Right hindlimb (tissue), 1 donor: Measurements from ENCODE around the gene PHKB.

ENCODE experiments used
- DNase-seq: peaks from one replicate; pipeline ENCODE4 v3.0.0-alpha.2; 2018

Gene PHKB

GRCh38 chr16:47697826-47698225 is 236.7 kb downstream of the PHKB start:
- no peak for DNase-seq

DNA sequence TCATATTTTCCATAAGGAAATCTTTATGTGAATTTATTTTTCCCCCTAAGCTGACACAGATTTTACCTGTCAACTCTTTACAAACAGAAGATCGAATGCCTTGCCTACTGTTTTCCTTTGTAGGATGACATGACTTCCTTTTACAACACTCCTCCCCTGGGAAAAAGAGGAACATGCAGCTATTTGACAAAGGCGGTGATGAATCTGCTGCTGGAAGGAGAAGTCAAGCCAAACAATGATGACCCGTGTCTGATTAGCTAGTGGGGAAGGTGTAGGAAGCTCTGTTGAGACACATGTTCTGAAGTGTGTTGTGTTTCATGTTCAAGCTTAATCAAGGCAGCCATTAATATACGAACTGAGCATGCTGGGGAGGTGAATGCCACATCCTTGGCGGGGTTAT is 238.0 kb downstream of the PHKB start:
- no peak for DNase-seq

GRCh38 chr16:47700857-47701587 is 239.9 kb downstream of the PHKB start:
- no peak for DNase-seq

GRCh38 chr16:47705266-47705665 is 244.1 kb downstream of the PHKB start:
- no peak for DNase-seq

- no peak for DNase-seq
These were observed 250.7 kb downstream of the PHKB start for GRCh38 chr16:47711809-47712208.

- no peak for DNase-seq
These were observed 251.4 kb downstream of the PHKB start for GRCh38 chr16:47712276-47713224.

GRCh38 chr16:47713225-47713595 is 252.1 kb downstream of the PHKB start:
- DNase-seq = no peak

DNA sequence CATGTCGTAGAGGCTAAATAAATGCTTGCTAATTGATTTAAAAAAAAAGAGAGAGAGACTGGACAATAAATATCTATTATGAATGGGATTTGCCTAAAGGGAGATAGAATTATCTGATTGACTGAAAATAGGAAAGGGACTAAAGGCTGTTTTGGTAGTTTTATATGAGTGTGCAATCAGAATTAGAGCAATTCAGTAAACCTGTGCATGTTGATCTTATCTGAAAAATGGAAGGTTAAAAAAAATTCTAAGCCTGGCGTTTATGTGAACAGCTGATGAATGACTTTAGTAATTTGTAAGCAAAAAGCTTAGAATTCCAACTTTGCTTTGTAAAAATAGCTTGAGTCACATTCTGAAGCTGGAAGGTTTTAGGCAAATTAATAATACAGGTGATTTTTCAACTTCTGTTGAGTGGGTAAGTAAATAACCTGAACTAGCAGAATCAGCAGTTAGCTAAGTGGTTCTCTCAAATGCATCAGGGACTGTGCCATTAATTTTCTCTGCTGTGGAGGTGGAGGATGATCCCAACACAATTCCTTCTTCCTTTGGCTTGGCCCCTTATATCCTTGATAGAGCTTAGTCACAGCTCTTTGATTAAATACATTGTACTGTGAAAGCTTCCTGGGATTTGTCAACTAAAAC is 254.4 kb downstream of the PHKB start:
- DNase-seq = no peak

DNA sequence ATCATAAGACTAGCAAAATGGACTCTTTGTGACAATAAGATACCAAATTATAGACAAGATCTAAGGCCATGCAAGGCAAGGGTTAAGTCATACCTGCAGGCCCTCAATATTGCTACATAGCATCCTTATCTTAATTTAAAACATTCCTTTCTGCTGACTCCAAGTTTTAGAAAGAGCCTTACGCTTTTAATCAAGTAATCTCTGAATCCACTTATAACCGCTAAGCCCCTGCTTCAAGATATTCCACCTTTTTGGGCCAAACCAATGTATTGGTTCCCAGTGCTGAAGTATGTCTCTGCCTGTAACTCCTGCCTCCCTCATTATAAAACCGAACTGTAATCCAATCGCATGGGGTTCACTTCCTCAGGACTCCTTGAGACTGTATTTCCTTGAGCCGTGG is 255.4 kb downstream of the PHKB start:
- no peak for DNase-seq

GRCh38 chr16:47719713-47720112 is 258.6 kb downstream of the PHKB start:
- no peak for DNase-seq

- DNase-seq = no peak
These were observed 260.0 kb downstream of the PHKB start for GRCh38 chr16:47721006-47721637.

DNA sequence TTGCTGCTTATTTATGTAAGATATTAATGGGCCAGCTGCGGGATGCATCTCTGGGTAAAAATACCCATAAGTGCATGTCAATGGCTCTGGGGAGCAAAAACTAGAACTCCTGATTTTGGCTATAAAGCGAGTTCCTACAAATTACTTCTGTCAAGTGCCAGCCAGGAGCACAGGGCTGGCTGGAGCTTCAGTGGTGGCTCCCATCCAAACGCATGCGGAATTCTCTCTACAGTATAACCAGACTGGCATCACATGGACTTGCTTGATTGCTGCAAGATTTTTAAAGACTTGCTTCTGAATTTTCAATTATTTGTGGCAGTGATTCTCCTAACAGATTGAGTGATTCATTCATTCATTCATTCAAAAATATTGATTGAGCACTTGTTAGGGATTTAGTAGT is 260.9 kb downstream of the PHKB start:
- DNase-seq = no peak

GRCh38 chr16:47724115-47724785 is 263.1 kb downstream of the PHKB start:
- no peak for DNase-seq

DNA sequence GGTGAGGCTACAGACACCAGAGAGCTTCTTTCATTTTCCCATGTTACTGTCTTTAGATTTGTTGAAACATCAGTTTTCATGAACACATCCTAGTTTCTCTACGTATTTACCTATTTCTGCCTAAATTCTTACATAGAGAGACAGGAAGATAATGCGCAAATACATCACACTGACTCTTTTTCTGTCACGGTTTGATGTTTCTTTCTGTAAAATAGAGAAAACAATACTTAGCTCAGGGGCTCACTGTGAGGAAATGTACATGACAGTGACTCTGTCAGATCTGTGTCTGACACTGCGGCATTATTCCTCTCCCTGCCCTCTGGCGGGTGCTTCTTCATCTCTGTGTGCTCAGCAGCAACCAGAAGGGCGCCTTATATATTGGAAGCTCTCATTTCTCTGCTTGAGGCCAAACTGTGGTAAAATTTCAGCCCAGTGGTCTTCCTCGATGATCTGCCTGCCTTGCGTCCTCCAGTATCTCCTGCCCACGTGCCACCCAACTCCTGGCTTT is 264.1 kb downstream of the PHKB start:
- no peak for DNase-seq

- no peak for DNase-seq
These were observed 265.0 kb downstream of the PHKB start for GRCh38 chr16:47726031-47726675.

- DNase-seq = no peak
These were observed 266.0 kb downstream of the PHKB start for GRCh38 chr16:47727131-47727530.

- no peak for DNase-seq
These were observed 267.1 kb downstream of the PHKB start for GRCh38 chr16:47728205-47728604.

GRCh38 chr16:47729701-47730100 is 268.6 kb downstream of the PHKB start:
- DNase-seq = no peak

DNA sequence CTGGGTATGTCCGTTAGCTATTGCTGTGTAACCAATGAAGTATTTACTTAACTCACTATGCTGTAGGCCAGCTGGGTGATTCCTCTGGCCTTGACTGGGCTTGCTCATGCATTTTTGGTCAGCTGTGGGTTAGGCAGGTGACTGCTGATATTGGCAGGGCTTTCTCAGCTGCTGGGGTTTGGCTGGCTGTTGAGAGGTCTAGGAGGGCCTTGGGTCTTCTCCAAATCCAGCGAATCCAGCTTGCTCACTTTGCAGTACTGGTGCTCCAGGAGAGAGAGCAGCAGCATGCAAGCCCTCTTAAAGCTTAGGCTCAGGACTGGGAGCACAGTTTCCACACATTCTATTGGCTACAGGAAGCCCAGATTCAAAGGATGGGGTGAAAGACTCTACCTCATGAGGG is 270.1 kb downstream of the PHKB start:
- DNase-seq = no peak

- no peak for DNase-seq
These were observed 271.0 kb downstream of the PHKB start for GRCh38 chr16:47732122-47732521.

DNA sequence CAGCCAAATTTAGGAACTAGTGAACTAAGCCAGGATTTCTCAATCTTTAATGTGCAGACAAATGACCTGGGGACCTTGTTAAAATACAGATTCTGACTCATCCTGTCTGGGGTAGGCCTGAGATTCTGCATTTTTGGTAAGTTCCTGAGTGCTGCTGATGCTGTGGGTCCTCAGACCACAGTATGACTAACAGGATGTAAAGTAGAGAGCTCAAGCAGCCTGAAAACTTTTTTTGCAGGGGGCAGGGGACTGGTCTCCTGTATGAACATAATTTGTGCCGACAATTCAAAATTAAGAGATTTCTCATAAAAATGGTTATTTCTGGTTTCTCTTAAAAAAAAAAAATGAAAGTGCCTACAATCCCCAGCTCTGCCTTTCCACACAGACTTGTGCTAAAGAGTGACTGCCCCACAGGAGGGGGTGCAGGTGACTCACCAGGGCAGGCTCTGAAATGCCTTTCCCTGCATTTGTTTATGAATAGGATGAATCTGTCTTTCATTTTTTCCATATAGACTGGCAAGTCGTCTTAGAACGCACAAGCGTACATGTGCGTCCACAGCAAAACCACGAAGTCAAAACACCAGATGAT is 271.5 kb downstream of the PHKB start:
- no peak for DNase-seq
